HG03135 (cell line): ENCODE data around the gene MCIDAS.

Experiments
- ATAC-seq: cut with Tn5 transposase; IDR thresholded peaks from one replicate; pipeline ENCODE4 v1.9.1; 2021; ENCODE audit warnings: mild to moderate bottlenecking, moderate library complexity; ENCODE audit not compliant: unreplicated experiment

Gene MCIDAS

DNA sequence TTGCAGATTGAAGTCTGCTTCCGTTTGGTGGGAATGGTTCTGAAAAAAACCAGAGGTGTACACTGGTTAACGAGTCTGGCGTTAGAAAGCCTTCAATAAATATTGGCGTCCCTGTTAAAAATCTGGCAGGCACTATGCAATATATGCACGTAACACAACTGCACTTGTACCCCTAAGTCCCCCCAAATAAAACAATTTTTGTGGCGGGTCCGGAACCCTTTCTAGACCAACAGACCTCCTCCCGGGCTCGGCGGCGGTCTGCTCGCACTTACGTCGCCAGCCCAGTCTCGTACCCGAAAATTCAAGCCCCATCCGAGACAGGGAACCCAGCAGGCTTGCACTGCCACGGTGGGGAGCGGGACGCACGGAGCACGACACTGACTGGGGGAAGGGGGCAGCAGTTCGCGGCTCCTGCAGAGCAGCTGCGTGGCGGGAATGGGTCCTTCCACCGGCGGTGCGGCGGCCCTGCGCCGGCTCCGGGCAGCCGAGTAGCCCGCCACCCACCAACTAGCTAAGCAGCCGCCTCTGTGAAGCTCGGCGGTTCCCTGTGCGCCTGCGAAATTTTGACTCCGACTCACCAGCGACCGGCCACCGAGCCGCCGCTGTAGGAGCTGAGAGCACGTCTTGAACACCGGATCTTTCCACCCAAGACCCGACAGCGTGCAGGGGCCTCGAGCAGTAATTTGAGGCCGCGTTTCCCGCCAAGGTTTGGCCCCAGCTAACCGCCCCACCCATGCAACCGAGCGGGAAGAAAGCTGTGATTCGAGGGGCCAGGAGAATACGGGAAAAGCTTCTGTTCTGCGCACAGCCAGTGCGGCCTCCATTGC, 3.9 kb downstream of the MCIDAS start:
- ATAC-seq: no peak

GRCh38 chr5:55222092-55222984, 4.8 kb downstream of the MCIDAS start:
- no peak for ATAC-seq

DNA sequence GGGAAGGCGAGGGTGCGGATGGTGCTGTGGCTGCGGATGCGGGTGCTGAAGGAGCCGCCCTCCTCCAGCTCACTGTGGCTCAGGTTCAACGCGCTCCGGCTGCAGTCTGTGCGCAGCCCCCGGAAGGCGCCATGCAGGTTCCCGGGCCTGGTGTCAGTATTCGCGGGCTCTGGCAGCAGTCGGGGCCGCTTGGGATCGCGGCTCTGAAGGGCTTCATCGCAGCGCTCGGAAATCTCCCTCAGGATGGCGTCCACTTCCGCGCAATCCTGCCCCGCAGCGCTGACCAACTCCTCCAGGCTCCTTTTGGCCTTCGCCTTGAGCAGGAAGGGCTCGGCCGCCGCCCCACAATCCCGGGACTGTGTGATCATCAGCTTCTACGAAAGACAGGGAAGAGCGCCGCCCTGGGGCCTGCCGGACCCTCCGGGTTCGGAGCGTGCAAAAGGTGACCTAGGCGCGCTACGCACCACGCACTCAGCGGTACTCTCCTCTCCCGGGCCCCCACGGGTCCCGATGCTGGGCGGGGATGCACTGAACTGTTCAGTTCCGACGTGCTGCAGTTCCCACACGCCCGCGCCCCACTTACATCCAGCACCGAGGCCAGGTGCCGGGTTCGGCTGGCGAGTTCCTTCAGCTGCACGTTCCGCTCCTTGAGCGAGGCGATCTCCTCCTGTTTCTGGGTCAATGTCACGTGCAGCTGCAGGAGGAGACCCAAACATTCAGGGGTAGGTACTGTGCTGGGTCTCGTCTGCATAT, 6.5 kb downstream of the MCIDAS start:
- no peak for ATAC-seq

GRCh38 chr5:55219770-55220169, 7.3 kb downstream of the MCIDAS start:
- no peak for ATAC-seq

DNA sequence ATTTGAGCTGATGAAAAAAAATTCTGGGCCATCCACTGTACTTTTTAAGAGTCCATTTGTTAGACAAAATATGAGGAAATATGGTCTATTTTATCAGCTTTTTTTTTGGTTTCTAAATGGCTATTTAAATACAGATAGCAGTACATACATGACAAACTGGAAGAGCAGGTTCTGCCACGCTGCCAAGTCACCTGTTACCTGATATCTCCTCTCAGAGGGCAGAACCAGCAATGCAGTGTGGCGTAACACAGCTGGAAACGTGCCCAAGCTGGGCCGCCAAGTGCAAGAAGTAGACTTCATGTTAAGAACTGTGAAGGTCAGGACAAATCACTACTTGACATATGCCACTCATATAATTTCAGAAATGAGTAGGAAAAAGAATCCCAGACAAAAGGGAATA, 8.1 kb downstream of the MCIDAS start:
- no peak for ATAC-seq

GRCh38 chr5:55211184-55211874, 15.8 kb downstream of the MCIDAS start:
- no peak for ATAC-seq

DNA sequence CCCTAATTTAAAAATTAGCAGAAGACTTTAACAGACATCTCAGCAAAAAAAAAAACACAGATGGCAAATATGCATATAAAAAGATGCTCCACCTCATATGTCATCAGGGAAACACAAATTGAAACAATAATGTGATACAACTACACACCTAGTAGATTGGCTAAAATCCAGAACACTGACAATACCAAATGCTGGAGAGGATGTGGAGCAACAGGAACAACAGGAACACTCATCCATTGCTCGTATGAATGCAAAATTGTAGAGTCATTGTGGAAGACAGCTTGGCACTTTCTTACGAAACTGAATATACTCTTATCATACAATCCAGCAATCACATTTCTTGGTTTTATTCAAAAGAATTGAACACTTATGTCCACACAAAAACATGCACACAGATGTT, 22.1 kb downstream of the MCIDAS start:
- ATAC-seq: no peak

GRCh38 chr5:55191165-55191564, 36.0 kb downstream of the MCIDAS start:
- no peak for ATAC-seq

GRCh38 chr5:55188656-55189540, 38.2 kb downstream of the MCIDAS start:
- no peak for ATAC-seq

- no peak for ATAC-seq
These were observed 39.7 kb downstream of the MCIDAS start for GRCh38 chr5:55187370-55187769.

DNA sequence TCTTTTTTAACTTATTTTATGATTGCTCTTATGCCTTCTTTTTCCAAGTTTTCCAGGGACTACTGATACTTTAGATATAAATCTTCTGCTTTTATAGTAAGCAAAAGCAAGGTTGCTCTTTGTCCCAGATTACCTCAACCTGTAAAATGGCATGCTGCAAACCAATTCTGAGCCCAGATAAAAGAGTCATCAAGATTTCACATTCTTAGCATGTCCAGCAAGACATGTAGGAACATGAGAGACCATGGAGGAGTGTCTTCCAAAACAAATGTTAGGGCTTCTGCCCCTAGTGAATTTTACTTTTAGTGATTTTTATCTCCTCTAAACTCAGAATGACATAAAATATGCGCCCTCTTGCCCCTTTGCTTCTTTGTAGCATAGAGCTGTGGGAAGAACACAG, 47.1 kb downstream of the MCIDAS start:
- no peak for ATAC-seq

DNA sequence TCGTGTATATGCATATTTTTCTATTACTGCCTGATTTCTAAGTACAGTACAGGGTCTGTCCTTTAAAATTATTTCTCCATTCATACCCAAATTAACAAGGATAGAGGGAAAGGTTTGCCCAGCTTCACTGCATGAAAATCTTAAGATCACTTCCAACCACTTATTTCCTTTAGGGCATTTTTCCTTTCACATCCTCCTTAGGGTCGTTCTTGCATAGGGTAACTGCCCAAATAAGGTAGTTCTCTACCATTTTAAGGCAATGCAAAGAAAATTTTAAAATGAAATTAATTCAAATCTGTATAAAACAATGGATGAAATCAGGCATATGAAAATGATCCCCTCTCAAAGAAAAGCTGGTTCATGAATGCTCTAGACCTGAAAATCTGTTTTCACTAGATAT, 50.0 kb downstream of the MCIDAS start:
- no peak for ATAC-seq

DNA sequence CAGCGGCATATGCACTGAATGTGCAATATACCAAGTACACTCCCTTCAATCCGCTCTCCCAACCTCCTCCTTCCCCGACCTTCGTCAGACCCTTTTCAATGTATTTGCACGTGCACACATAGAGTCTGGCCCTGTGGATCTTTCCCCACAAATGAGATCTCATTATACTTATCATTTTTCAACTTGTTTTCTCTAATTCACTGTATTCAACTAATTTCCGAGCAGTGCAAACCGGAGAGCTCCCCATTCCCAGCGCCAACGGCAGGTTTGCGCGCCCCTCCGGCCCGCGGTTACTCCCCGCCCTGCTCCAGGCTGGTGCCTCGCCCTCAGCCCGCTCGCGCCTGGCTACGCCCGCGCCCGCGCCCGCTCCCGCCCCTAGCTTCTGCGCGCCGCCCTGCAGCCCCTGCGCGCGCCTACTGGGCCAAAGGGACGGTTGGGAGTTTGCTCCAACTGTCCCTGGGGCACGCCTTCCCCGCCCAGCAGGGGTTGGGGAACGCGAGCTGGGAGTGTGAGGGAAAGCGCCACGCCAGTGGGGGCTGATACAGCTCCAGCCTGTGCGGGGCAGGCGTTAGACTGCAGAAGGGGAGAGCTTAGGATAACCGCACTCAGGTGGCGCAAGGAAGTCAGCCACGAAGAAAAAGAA, 50.8 kb downstream of the MCIDAS start:
- ATAC-seq: no peak

GRCh38 chr5:55175781-55176175, 51.3 kb downstream of the MCIDAS start:
- ATAC-seq: no peak

DNA sequence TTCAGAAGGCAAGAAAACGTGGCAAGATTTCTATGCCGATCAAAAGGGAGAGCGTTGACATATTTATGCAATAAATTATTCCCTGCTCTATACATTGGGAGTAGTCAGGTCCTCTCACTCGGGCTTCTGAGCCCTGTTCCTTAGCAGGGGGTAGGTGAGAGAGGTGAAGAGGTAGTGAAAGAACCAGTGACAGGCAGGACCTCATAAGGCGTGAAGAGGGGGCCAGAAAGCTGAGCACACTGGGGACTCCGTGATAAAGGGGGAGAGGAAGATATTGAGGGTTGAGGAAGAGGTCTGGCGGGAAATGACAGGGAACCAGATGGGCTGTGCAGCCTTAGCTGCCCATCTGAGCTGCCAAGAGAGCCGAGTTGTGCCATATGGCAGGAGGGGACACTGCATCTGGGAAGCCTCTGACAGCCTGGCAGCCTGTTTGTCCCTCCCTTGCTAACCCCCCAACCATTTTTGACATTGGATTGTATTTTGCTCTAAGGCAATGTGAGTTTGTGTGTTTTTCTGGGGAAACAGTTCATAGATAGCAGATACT, 53.4 kb downstream of the MCIDAS start:
- no peak for ATAC-seq

GRCh38 chr5:55172937-55173686, 54.0 kb downstream of the MCIDAS start, which contains the start of gene CDC20B:
Gene CDC20B (minus strand): TSS chr5:55173177. CDS start chr5:55173000, 177 bp downstream.
- peak; percentile 84 for ATAC-seq

DNA sequence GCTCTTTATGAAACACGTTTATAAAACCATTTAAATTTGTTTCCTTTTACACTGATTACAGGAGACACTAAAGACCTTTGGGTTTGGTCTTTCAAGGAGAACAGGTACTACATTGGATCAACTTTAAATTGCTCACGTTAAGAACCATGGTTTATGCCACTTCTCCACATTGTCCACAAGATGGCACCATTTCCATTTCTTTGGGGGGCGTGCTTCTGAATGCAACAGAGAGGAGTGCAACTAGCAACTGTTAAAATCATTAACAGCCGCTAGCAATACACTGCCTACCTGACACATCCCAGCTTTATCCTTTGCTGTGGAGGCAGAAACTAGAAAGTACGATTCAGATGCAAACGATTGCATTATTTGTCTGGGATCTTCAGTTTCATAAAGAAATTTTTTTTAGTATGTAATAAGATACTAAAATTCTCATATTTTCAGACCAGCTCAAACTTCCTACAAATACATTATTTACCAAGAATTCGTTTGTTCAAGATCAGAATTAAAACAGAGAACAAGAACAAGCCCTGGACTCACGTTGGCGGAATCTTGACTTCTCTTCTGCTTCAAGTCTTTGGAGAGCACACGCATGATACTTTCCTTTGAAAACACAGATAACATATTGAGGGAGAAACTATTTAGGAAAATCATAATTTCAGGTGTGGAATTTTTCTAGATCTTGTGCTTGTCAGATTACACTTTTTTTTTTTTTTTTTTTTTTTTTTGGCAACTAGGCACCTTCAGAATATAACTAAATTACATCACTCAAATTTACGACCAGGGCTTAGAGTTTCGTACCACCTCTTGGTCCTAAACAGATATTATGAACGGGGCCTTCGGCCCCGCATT, 54.8 kb downstream of the MCIDAS start:
- ATAC-seq: peak; percentile 74
